ENCODE measurements around the gene BATF.

The BATF gene

GRCh38 chr14:75559045-75559444 lies 36.8 kb downstream of the BATF start:
- no peaks in the 10 kb centered on the region for H3K36me3 ChIP-seq (ENCODE audit: insufficient read depth, low read length)
- H3K9ac ChIP-seq (ENCODE audit: insufficient read length) = no peak overlapping the region
- no peak for DNase-seq (ENCODE audit: low read depth, low spot score)
- H3K4me3 ChIP-seq = no peak overlapping the region
- no peak overlapping the region for H3K27ac ChIP-seq
- no peaks in the 10 kb centered on the region for H3K9me3 ChIP-seq (ENCODE audit: low read depth, low read length)
- no peak for TF ChIP-seq POLR2AphosphoS5 (IDR thresholded peaks at IDR 0.05; ENCODE audit: borderline replicate concordance, low read depth, low read length)
- no peak for TF ChIP-seq FOXP2 (optimal IDR thresholded peaks at IDR 0.05; ENCODE audit: control extremely low read depth, extremely low read length, insufficient read depth)
- TF ChIP-seq EZH2 (IDR thresholded peaks at IDR 0.05) = no peak

GRCh38 chr14:75559451-75560222 lies 37.4 kb downstream of the BATF start:
- TF ChIP-seq POLR2AphosphoS5 (IDR thresholded peaks at IDR 0.05; ENCODE audit: borderline replicate concordance, low read depth, low read length) = no peak
- TF ChIP-seq EZH2 (IDR thresholded peaks at IDR 0.05) = no peak
- TF ChIP-seq FOXP2 (optimal IDR thresholded peaks at IDR 0.05; ENCODE audit: control extremely low read depth, extremely low read length, insufficient read depth) = no peak
- no peaks in the 10 kb centered on the region for H3K36me3 ChIP-seq (ENCODE audit: insufficient read depth, low read length)
- no peak overlapping the region for H3K4me3 ChIP-seq
- no peak overlapping the region for H3K9ac ChIP-seq (ENCODE audit: insufficient read length)
- H3K27ac ChIP-seq = no peak overlapping the region
- no peak for DNase-seq (ENCODE audit: low read depth, low spot score)
- H3K9me3 ChIP-seq (ENCODE audit: low read depth, low read length) = no peaks in the 10 kb centered on the region

- H3K4me3 ChIP-seq = no peak overlapping the region
- no peak overlapping the region for H3K9ac ChIP-seq (ENCODE audit: insufficient read length)
- DNase-seq (ENCODE audit: low read depth, low spot score) = peak; percentile 24
- TF ChIP-seq FOXP2 (optimal IDR thresholded peaks at IDR 0.05; ENCODE audit: control extremely low read depth, extremely low read length, insufficient read depth) (no peak), EZH2 (IDR thresholded peaks at IDR 0.05) (no peak), POLR2AphosphoS5 (IDR thresholded peaks at IDR 0.05; ENCODE audit: borderline replicate concordance, low read depth, low read length) (no peak)
- H3K9me3 ChIP-seq (ENCODE audit: low read depth, low read length) = no peaks in the 10 kb centered on the region
- H3K27ac ChIP-seq = no peak overlapping the region
- no peaks in the 10 kb centered on the region for H3K36me3 ChIP-seq (ENCODE audit: insufficient read depth, low read length)
These were observed 38.8 kb downstream of the BATF start for GRCh38 chr14:75561013-75561432.

- Histone ChIP-seq H3K9ac (ENCODE audit: insufficient read length) (no peak overlapping the region), H3K9me3 (ENCODE audit: low read depth, low read length) (no peaks in the 10 kb centered on the region), H3K27ac (no peak overlapping the region), H3K4me3 (no peak overlapping the region), H3K36me3 (ENCODE audit: insufficient read depth, low read length) (no peaks in the 10 kb centered on the region)
- DNase-seq (ENCODE audit: low read depth, low spot score) = no peak
- TF ChIP-seq FOXP2 (optimal IDR thresholded peaks at IDR 0.05; ENCODE audit: control extremely low read depth, extremely low read length, insufficient read depth) = no peak
- no peak for TF ChIP-seq EZH2 (IDR thresholded peaks at IDR 0.05)
- TF ChIP-seq POLR2AphosphoS5 (IDR thresholded peaks at IDR 0.05; ENCODE audit: borderline replicate concordance, low read depth, low read length) = no peak
These were observed 39.8 kb downstream of the BATF start for GRCh38 chr14:75562089-75562488.

- no peaks in the 10 kb centered on the region for H3K9me3 ChIP-seq (ENCODE audit: low read depth, low read length)
- DNase-seq (ENCODE audit: low read depth, low spot score) = no peak
- no peaks in the 10 kb centered on the region for H3K36me3 ChIP-seq (ENCODE audit: insufficient read depth, low read length)
- TF ChIP-seq EZH2 (IDR thresholded peaks at IDR 0.05) = no peak
- no peak for TF ChIP-seq FOXP2 (optimal IDR thresholded peaks at IDR 0.05; ENCODE audit: control extremely low read depth, extremely low read length, insufficient read depth)
- TF ChIP-seq POLR2AphosphoS5 (IDR thresholded peaks at IDR 0.05; ENCODE audit: borderline replicate concordance, low read depth, low read length) = no peak
- no peak overlapping the region for H3K4me3 ChIP-seq
- H3K27ac ChIP-seq = no peak overlapping the region
- H3K9ac ChIP-seq (ENCODE audit: insufficient read length) = no peak overlapping the region
These were observed 40.2 kb downstream of the BATF start for GRCh38 chr14:75562489-75562888.

GRCh38 chr14:75563931-75564330 lies 41.7 kb downstream of the BATF start:
- no peak for DNase-seq (ENCODE audit: low read depth, low spot score)
- Histone ChIP-seq H3K9me3 (ENCODE audit: low read depth, low read length) (no peaks in the 10 kb centered on the region), H3K36me3 (ENCODE audit: insufficient read depth, low read length) (no peaks in the 10 kb centered on the region), H3K4me3 (no peak overlapping the region), H3K27ac (no peak overlapping the region), H3K9ac (ENCODE audit: insufficient read length) (no peak overlapping the region)
- TF ChIP-seq EZH2 (IDR thresholded peaks at IDR 0.05) (no peak), POLR2AphosphoS5 (IDR thresholded peaks at IDR 0.05; ENCODE audit: borderline replicate concordance, low read depth, low read length) (no peak), FOXP2 (optimal IDR thresholded peaks at IDR 0.05; ENCODE audit: control extremely low read depth, extremely low read length, insufficient read depth) (no peak)

- H3K9ac ChIP-seq (ENCODE audit: insufficient read length) = no peak overlapping the region
- no peak overlapping the region for H3K27ac ChIP-seq
- no peak for DNase-seq (ENCODE audit: low read depth, low spot score)
- no peaks in the 10 kb centered on the region for H3K36me3 ChIP-seq (ENCODE audit: insufficient read depth, low read length)
- TF ChIP-seq EZH2 (IDR thresholded peaks at IDR 0.05) (no peak), POLR2AphosphoS5 (IDR thresholded peaks at IDR 0.05; ENCODE audit: borderline replicate concordance, low read depth, low read length) (no peak), FOXP2 (optimal IDR thresholded peaks at IDR 0.05; ENCODE audit: control extremely low read depth, extremely low read length, insufficient read depth) (no peak)
- no peaks in the 10 kb centered on the region for H3K9me3 ChIP-seq (ENCODE audit: low read depth, low read length)
- H3K4me3 ChIP-seq = no peak overlapping the region
These were observed 42.8 kb downstream of the BATF start for GRCh38 chr14:75565056-75565455.

- no peak overlapping the region for H3K27ac ChIP-seq
- DNase-seq (ENCODE audit: low read depth, low spot score) = no peak
- TF ChIP-seq FOXP2 (optimal IDR thresholded peaks at IDR 0.05; ENCODE audit: control extremely low read depth, extremely low read length, insufficient read depth) (no peak), EZH2 (IDR thresholded peaks at IDR 0.05) (no peak), POLR2AphosphoS5 (IDR thresholded peaks at IDR 0.05; ENCODE audit: borderline replicate concordance, low read depth, low read length) (no peak)
These were observed 44.1 kb downstream of the BATF start for GRCh38 chr14:75566321-75566720.

More at GRCh38 chr14:75566321-75566720, 44.1 kb downstream of the BATF start:
- no peaks in the 10 kb centered on the region for H3K36me3 ChIP-seq (ENCODE audit: insufficient read depth, low read length)
- H3K9ac ChIP-seq (ENCODE audit: insufficient read length) = no peak overlapping the region
- no peaks in the 10 kb centered on the region for H3K9me3 ChIP-seq (ENCODE audit: low read depth, low read length)
- no peak overlapping the region for H3K4me3 ChIP-seq

All from SK-N-MC (cell line).